MM.1S (cell line): Measurements from ENCODE around the gene ADGRV1.

Source experiments
- CTCF ChIP-seq: fragments of 300-600 bp; sonication (generic); IDR thresholded peaks from 2 replicates; pipeline ENCODE4 v1.5.1; 2016; ENCODE audit warnings: antibody characterized with exemption, low read length, mixed read lengths
- EZH2phosphoT487 ChIP-seq: fragments of 300-600 bp; sonication (generic); IDR thresholded peaks from 2 replicates; pipeline ENCODE4 v1.6.1; 2018; ENCODE audit warnings: antibody characterized with exemption, low read length

DNA sequence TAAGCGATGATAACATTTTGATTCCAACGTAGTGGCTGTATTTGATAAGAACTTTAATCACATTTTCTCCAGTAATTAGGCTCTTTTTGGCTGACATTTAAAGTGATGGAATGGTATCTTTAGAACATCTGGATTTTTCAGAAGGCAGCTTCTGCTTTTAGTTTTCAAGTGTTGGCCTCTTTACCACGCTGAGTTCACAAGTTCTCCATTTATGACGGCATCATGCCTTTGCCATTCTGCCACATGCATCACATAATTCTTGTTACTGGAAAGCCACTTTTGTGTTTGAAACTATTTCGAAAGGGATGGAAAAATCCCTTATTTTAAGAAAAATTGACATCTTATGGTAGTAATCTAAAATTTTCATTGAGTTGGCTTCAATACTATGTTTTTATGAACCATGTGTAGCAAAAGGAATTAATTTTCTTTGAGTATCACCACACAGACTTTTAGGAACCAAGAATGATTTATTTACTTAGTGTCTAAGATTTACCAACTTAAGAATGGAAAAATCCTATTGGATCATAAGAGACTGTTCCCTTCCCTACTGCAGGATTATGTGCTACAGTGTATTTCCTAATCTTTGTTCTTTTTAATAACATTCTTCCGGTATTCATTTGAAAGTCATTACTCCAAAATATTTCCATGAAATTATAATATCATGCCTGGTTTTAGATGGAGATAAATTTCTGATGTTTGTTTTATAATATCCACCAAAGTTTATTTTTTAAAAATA is 344.2 kb downstream of the ADGRV1 start:
- TF ChIP-seq CTCF (no peak), EZH2phosphoT487 (no peak)
